Measurements from ENCODE around the gene ADCY5. TPM values are rescaled to one million over a fixed set of nuclear protein-coding genes. Genes with fewer than 3 reads are reported as not detected.

The ADCY5 gene
- total and polyA plus RNA-seq, 2 donors from 2014 or later: 7.1 to 33.6 TPM

DNA sequence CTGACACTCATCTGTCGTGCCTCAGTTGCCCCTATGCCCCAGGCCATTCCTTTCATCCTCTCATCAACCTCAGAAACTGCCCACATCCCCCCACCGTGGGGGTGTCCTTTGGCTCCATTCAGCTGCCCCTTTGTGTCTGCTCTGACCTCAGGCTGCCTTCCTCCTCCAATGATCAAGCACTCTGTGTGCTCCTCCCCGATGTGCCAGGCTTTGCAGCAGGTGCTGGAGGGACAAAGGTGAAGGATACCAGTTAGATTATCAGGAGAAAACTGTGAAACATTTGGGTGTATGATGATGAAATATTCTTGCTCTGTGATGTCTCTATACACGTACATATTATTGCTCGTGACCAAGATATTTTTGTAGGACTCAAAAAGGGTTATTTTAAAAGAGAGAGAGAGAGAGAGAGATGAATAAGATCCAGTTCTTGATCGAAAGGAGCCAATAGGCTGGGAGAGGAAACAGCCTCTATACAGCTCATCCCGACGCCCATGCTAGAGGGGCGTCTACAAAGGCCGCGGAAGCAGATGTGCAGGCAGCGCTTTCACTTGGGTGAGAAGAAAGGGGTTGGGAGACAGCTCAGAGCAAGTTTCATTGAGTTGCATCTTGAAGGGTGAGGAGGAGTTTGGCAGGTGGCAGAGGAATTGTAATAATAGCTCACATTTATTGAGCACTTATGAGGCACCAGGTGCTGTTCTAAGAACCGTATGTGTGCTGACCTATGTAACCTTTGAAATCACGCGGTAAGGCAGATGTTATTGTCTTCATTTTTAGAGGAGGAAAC, 28.3 kb upstream of the ADCY5 start:
- Histone ChIP-seq H3K27me3 (ENCODE audit: control insufficient read depth, insufficient read depth, low read length) (no peaks in the 10 kb centered on the region), H3K4me1 (ENCODE audit: control insufficient read depth in 2 of 3, insufficient read depth in 2 of 3, low read depth in 1 of 3, low read length in 3 of 3) (peaks cover 0 to 3% (median 0%) of the 10 kb centered on the region in 3 donors), H3K27ac (ENCODE audit: low read depth in 2 of 2, low read length in 2 of 2) (no peak overlapping the region), H3K4me3 (ENCODE audit: low read length in 3 of 3) (no peak overlapping the region), H3K9ac (ENCODE audit: low read length in 3 of 3) (no peak overlapping the region), H3K9me3 (ENCODE audit: control insufficient read depth in 2 of 3, insufficient read depth in 1 of 3, low read length in 3 of 3) (no peaks in the 10 kb centered on the region), H3K36me3 (ENCODE audit: control insufficient read depth in 2 of 3, insufficient read depth in 3 of 3, low read length in 3 of 3) (no peaks in the 10 kb centered on the region)
- DNase-seq (peak in 1 of 5 donors; percentile 17), FAIRE-seq (no peak)
- intact Hi-C loops (cut with DNase I): no loop called here
- TF ChIP-seq, protein P1, sequence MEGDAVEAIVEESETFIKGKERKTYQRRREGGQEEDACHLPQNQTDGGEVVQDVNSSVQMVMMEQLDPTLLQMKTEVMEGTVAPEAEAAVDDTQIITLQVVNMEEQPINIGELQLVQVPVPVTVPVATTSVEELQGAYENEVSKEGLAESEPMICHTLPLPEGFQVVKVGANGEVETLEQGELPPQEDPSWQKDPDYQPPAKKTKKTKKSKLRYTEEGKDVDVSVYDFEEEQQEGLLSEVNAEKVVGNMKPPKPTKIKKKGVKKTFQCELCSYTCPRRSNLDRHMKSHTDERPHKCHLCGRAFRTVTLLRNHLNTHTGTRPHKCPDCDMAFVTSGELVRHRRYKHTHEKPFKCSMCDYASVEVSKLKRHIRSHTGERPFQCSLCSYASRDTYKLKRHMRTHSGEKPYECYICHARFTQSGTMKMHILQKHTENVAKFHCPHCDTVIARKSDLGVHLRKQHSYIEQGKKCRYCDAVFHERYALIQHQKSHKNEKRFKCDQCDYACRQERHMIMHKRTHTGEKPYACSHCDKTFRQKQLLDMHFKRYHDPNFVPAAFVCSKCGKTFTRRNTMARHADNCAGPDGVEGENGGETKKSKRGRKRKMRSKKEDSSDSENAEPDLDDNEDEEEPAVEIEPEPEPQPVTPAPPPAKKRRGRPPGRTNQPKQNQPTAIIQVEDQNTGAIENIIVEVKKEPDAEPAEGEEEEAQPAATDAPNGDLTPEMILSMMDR (IDR thresholded peaks at IDR 0.05; ENCODE audit: borderline replicate concordance, extremely low read depth, insufficient read depth): no peak

DNA sequence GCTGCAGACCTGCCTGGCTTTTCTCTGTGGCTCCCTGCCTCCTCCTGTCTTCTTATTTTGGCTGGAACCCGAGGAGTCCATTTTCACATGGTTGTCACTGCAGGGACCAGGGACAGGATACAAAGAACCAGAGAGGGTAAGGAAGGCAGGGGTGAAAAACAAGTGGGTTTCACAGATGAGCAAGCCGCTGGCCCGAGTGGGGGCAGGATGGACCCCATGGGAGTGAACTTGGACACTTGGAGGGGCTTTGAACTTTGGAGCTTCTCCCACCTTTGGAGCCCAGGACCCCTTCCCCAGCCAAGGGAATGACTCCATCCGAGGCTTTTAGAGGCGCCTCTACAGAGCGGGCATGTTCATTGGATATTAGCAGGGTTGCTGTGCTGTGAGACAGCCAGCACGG, 26.9 kb upstream of the ADCY5 start:
- Histone ChIP-seq H3K36me3 (ENCODE audit: control insufficient read depth in 2 of 3, insufficient read depth in 3 of 3, low read length in 3 of 3) (no peaks in the 10 kb centered on the region), H3K9ac (ENCODE audit: low read length in 3 of 3) (no peak overlapping the region), H3K9me3 (ENCODE audit: control insufficient read depth in 2 of 3, insufficient read depth in 1 of 3, low read length in 3 of 3) (no peaks in the 10 kb centered on the region), H3K4me3 (ENCODE audit: low read length in 3 of 3) (no peak overlapping the region), H3K27ac (ENCODE audit: low read depth in 2 of 2, low read length in 2 of 2) (no peak overlapping the region), H3K27me3 (ENCODE audit: control insufficient read depth, insufficient read depth, low read length) (no peaks in the 10 kb centered on the region), H3K4me1 (ENCODE audit: control insufficient read depth in 2 of 3, insufficient read depth in 2 of 3, low read depth in 1 of 3, low read length in 3 of 3) (peaks cover 0 to 3% (median 0%) of the 10 kb centered on the region in 3 donors)
- intact Hi-C loops (cut with DNase I): no loop called here
- no peak for DNase-seq
- FAIRE-seq: no peak
- TF ChIP-seq, protein P1 (IDR thresholded peaks at IDR 0.05; ENCODE audit: borderline replicate concordance, extremely low read depth, insufficient read depth): no peak

DNA sequence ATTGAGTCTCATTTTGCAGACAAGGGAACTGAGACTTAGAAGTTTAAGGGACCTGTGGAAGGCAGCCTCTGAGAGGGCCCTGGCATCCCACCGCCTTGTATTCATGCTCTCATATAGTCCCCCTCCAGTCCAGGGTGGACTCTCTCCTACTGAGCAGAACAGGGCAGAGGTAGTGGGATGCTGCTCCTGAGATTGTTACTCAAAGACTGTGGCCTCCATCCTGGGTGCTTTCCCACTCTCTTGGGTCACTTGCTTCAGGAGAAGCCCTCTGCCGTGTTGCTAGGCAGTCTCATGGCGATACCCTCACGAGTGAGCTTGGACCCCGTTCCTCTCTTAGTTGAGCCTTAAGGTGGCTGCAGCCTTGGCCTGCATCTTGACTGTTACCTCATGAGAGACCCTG, 22.2 kb upstream of the ADCY5 start:
- intact Hi-C loops (cut with DNase I): no loop called here
- FAIRE-seq (no peak), DNase-seq (no peak)
- TF ChIP-seq, protein P1 (IDR thresholded peaks at IDR 0.05; ENCODE audit: borderline replicate concordance, extremely low read depth, insufficient read depth): no peak
- Histone ChIP-seq H3K4me1 (ENCODE audit: control insufficient read depth in 2 of 3, insufficient read depth in 2 of 3, low read depth in 1 of 3, low read length in 3 of 3) (peaks cover 0 to 3% (median 2%) of the 10 kb centered on the region in 3 donors), H3K36me3 (ENCODE audit: control insufficient read depth in 2 of 3, insufficient read depth in 3 of 3, low read length in 3 of 3) (no peaks in the 10 kb centered on the region), H3K9me3 (ENCODE audit: control insufficient read depth in 2 of 3, insufficient read depth in 1 of 3, low read length in 3 of 3) (no peaks in the 10 kb centered on the region), H3K4me3 (ENCODE audit: low read length in 3 of 3) (no peak overlapping the region), H3K9ac (ENCODE audit: low read length in 3 of 3) (no peak overlapping the region), H3K27ac (ENCODE audit: low read depth in 2 of 2, low read length in 2 of 2) (no peak overlapping the region), H3K27me3 (ENCODE audit: control insufficient read depth, insufficient read depth, low read length) (no peaks in the 10 kb centered on the region)
